ENCODE results near the gene LRSAM1. TPM values are rescaled to one million over a fixed set of nuclear protein-coding genes. Genes with fewer than 3 reads are reported as not detected.

Gene LRSAM1
- total and polyA plus RNA-seq, 9 of the 15 experiments (the other 6 are each of a cell fraction or from before 2014, with no cell fraction given), result 0.07 to 16.2 (median 4.7) TPM

GRCh38 chr9:127446713-127447415 is 4.4 kb upstream of the LRSAM1 start (continued):
- peak; percentile 35 for TF ChIP-seq EWSR1 (IDR thresholded peaks at IDR 0.05; ENCODE audit: borderline replicate concordance, low read depth, partially characterized antibody)
- TF ChIP-seq HDGF (IDR thresholded peaks at IDR 0.05), result no peak
- no peak for TF ChIP-seq HMBOX1 (IDR thresholded peaks at IDR 0.05)
- no peak for TF ChIP-seq ZNF77 (CRISPR knock-in tag; IDR thresholded peaks at IDR 0.05)
- no peak for TF ChIP-seq ELK1 (CRISPR knock-in tag; IDR thresholded peaks at IDR 0.05)
- no peak for TF ChIP-seq CBFA2T2 (conservative IDR thresholded peaks at IDR 0.05)
- TF ChIP-seq CC2D1A (IDR thresholded peaks at IDR 0.05), result no peak
- TF ChIP-seq POLR2G (IDR thresholded peaks at IDR 0.05; ENCODE audit: low read depth, low read length), result no peak
- TF ChIP-seq E2F3 (CRISPR knock-in tag; IDR thresholded peaks at IDR 0.05), result no peak
- no peak for TF ChIP-seq SLC30A9 (CRISPR knock-in tag; IDR thresholded peaks at IDR 0.05)
- no peak for TF ChIP-seq SPI1 (IDR thresholded peaks at IDR 0.05; ENCODE audit: borderline replicate concordance, low read depth, low read length)
- no peak for TF ChIP-seq NRF1 (conservative IDR thresholded peaks at IDR 0.05 in 1 of 2, IDR thresholded peaks at IDR 0.05 in 1 of 2)
- TF ChIP-seq NCOR1 (IDR thresholded peaks at IDR 0.05), result 0 out of 2 replicates have a peak, but pooled peaks have one; percentile 4
- peak; percentile 68 for TF ChIP-seq POLR2AphosphoS2 (IDR thresholded peaks at IDR 0.05; ENCODE audit: low read length)
- no peak for TF ChIP-seq CEBPZ (IDR thresholded peaks at IDR 0.05; ENCODE audit: borderline replicate concordance, low read depth, low read length)
- no peak for TF ChIP-seq ARNT (IDR thresholded peaks at IDR 0.05)
- no peak for TF ChIP-seq KDM4B (IDR thresholded peaks at IDR 0.05; ENCODE audit: borderline replicate concordance in 2 of 2, low read depth in 1 of 2)
- no peak for TF ChIP-seq HEY1 (CRISPR knock-in tag; IDR thresholded peaks at IDR 0.05; ENCODE audit: borderline replicate concordance)
- no peak for TF ChIP-seq HBP1 (CRISPR knock-in tag; IDR thresholded peaks at IDR 0.05)
- TF ChIP-seq DACH1 (IDR thresholded peaks at IDR 0.05; ENCODE audit: partially characterized antibody), result no peak
- peak; percentile 14; the same call in 1 of the 2 replicates for TF ChIP-seq POLR2AphosphoS5 (IDR thresholded peaks at IDR 0.05; ENCODE audit: control insufficient read depth, insufficient read depth, low read depth, low read length)
- no peak for TF ChIP-seq NFIX (CRISPR knock-in tag; IDR thresholded peaks at IDR 0.05; ENCODE audit: low read depth)

All from K562 (cell line).